HG03442 (cell line): Measurements from ENCODE around the gene TGFBR2.
"Not testable (repeated sequence)": the region's sequence is repeated elsewhere in the genome, so short reads cannot be mapped to it uniquely, and the experiment has no call there.

Source experiments
- ATAC-seq: cut with Tn5 transposase; IDR thresholded peaks from one replicate; pipeline ENCODE4 v1.9.1; 2021; ENCODE audit warnings: mild to moderate bottlenecking, moderate library complexity; ENCODE audit not compliant: unreplicated experiment

The TGFBR2 gene

DNA sequence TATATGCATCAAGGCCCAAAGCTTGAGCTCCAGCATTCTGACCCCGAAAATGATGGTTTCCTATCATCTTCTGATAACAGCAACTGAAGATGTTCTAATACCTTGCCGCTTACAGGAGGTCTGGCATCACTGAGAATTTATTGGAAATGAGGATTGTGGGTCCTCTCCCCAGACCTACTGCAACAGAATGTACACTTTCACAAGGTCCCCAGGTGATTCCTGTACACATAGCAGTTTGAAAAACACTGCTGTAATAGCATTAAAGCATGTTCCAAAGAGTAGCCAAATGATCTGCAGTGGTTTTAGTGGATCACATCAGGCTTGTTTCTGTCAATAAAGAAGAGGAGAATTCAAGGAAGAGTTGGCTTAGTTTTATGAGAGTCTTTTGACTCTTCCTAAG, 11.3 kb downstream of the TGFBR2 start:
- ATAC-seq: no peak

GRCh38 chr3:30618526-30618925, 12.1 kb downstream of the TGFBR2 start:
- ATAC-seq: no peak

DNA sequence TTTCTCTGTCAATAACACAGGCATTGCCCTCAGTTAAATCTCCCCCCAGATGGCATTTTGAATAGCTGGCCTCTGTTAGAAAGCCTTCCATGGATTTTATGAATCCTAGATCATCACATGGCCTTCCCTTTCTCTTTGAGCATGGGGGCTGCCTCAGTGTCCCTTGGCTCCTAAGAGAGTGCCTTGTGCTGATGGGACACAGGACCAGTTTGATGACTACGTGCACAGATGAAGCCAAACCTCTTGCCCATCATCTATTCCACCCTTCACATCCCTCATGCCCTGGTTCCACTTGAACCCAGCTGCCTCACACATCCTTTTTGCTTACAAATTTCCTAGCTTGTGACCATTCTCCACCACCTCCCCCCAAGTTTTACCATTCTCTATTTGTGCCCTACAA, 12.9 kb downstream of the TGFBR2 start:
- no peak for ATAC-seq

GRCh38 chr3:30620402-30621360, 14.3 kb downstream of the TGFBR2 start:
- ATAC-seq: no peak

DNA sequence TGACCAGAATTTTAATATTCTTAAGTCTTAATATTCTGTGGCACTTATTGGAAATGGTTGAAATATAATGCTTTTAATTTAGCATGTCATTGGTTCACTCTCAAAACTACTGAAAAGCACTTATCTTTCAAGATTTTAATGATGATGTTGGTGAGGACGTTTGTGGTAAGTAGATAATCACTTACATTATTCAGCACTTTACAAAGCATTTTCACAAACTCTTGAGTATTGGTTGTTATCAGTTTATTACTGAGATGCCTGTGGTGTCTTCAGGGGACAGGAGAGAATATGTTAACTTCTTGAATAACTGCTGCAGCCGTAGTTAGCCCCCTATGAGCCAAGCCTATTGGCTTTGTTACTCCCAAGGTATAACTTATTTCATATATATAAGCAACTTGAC, 15.2 kb downstream of the TGFBR2 start:
- no peak for ATAC-seq

- ATAC-seq: no peak
Measured at GRCh38 chr3:30622047-30622545, 15.7 kb downstream of the TGFBR2 start.

GRCh38 chr3:30622790-30623189, 16.4 kb downstream of the TGFBR2 start:
- no peak for ATAC-seq

GRCh38 chr3:30623351-30623750, 16.9 kb downstream of the TGFBR2 start:
- no peak for ATAC-seq

GRCh38 chr3:30624480-30624879, 18.1 kb downstream of the TGFBR2 start:
- not testable (repeated sequence) for ATAC-seq

DNA sequence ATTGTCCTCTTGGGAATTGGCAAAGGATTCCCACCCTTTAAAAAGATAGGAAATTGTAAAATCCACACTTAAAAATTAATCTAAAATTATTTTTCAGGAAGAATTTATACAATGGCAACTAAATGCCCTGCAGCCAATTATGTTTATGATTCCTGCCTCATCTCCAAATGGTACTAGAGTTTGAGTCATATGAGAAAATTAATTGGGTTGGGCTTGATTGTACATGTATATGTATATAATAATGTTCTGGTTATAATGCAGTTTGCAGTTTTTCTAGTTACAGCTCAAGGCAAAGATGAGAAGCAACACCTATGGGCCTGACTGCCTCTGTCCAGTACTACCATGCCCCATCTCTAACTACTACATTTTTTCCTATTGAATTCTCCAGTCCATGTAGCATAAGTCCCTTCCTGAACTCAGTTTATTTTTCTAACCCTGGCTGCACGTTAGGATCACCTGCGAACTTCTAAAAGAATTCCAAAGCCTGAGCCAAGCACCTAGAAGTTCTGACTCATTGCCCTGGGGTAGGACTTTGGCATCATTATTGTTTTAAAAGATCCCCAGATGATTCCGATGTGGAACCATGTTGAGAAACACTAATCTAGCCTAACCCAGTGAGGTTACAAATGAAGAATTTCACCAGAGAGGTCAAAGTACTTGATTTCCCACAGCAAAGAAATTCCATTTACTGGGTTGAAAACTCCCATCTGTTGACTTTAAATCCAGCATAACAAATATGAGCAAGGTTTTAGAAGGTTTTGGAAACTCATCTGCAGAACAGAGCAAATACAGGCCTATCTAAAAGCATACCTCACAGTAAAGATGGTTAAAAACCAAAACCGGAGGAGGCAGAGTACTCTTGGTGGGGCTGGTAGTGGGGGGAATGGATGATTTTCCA, 19.4 kb downstream of the TGFBR2 start:
- no peak for ATAC-seq

DNA sequence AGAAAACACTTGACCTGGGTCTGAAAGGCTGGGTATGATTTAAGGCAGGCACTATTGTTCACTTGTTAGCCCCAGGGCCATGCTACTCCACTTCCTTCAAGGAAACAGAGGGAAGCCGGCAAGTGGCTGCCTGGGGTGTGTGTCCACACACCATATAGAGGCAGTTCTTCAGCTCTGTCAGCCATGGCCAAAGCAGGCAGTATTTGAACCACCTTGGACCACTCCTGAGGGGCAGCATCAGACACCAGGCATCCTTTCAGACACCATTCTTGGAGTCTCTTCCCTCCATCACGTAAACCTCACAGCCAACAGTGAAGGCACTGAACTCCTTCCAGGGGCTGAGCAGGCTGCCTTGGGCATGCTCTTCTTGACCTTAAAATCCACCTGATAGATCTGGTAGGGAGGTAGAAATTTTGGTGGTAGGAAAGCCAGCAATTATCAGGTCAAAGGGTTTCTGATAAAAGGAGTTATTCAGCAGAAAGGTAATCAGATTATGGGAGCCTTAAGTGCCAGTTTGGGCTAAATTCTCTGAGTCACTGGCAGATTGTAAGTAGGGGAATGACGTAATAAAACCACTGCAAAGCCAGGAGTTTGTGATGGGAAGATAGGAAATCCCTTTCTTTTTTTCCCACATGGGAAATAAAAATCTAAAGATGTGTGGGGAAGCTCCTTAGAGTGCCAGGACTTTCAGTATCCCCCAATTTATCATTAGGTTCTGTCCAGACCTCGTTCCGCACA, 20.2 kb downstream of the TGFBR2 start:
- ATAC-seq: no peak

GRCh38 chr3:30628205-30628900, 22.0 kb downstream of the TGFBR2 start:
- ATAC-seq: no peak

DNA sequence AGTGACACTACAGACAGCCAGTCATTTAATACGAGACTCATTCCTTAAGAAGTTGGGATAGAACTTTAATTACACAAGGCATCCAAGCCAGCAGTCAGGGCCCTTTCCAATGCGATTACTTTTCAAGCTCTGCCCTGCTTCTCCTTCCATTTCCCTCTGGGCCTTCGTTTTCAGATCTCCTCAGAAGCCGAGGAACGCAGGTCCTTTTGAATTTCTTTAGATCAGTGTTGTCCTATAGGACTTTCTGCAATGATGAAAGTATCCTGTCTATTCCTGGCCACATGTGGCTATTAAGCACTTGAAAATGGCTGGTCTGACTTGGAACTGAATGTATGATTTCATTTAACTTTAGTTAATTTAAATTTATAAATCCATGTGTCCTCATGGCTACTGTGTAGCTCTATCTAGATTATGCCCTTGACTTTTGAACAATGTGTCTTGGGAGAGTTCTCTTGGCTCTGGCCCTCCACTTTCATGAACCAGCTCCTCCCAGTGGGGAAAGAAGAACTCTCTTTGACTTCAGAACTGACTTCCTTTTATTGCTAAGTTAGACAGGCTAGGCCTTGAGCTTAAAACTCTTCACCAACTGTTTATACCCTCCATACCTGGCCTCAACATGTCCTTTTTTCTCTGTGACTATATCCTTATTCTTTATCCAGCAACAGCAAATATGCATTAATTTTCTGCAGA, 22.6 kb downstream of the TGFBR2 start:
- no peak for ATAC-seq

- ATAC-seq: no peak
Measured at GRCh38 chr3:30629746-30630145, 23.3 kb downstream of the TGFBR2 start.

- no peak for ATAC-seq
Measured at GRCh38 chr3:30630238-30631030, 24.0 kb downstream of the TGFBR2 start.

DNA sequence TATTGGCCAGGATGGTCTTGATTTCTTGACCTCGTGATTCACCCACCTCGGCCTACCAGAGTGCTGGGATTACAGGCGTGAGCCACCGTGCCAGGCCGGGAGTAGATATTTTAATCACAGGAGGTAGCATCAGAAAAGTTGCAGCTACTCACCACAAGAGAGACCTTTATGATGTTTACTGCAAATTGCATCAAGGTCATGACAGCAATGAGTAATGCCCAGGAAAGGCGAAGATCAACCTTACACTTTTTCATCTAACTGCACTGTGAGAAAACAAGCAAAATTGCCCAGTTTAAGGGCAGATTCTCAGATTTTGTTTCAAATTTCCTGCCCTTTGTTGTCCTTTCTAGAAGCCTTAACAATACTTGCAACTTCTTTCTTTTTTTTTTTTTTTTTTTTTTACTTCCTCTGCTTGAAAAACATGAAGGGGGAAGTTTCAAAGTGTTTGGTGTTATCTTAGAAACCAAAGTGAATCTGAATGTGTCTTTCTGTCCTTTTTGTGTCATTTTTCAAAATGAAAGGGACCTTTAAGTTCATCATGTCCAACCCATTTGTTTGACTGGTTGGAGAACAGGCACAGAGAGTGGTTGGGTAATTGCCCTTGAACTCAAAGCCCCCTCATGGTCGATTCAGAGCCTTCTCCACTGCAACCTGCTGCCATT, 25.0 kb downstream of the TGFBR2 start:
- ATAC-seq: no peak

DNA sequence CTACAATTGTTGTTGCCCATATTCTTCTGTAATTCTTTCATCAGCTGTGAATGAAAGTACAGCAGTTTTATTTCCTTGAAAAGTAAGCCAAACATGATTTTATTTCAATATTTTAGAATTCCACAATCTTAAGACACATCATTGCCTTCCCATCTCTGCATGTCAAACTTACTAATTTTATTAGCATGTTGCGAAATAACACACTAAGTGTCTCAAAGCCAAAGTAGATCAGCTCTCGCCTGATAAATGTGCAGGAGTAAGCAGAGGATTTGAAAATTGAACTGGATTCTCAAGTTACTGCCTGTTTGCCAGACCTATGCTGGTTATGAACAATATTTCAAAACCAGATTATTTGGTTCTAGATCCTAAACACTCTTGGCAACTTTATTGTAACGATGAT, 25.7 kb downstream of the TGFBR2 start:
- no peak for ATAC-seq

DNA sequence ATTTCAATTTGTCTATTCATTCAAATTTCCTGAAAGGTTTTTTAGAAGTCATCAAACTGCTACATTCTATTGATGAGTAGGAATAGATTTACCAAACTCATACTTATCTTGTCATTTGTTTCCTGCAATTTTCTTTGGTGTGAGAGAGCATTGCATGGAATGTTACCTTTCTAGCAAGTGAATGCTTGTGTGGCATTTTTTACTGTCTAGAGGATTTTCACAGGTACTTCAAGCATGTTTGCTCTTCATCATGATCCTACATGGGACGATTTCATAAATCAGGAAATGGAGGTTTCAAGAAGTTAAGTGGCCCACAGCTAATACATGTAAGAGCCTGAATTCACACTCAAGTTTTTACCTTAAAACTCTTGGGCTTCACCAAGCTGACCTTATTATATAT, 26.1 kb downstream of the TGFBR2 start:
- ATAC-seq: no peak
